Smooth muscle cell (in vitro differentiated cells): Measurements from ENCODE around the gene TTC33. TPM values are rescaled to one million over a fixed set of nuclear protein-coding genes. Genes with fewer than 3 reads are reported as not detected.

Experiments used
- DNase-seq: peaks from one replicate; lab custom pipeline; 2025; ENCODE audit not compliant: unreplicated experiment; lab: John Stamatoyannopoulos, UW
- H2AFZ ChIP-seq: fragments of 200-600 bp; sonication (generic); 2 replicates; pipeline ENCODE4 v1.6.0; 2016; ENCODE audit warnings: antibody characterized with exemption, low read depth, mild to moderate bottlenecking
- H3F3A ChIP-seq: fragments of 200-600 bp; sonication (generic); 2 replicates; pipeline ENCODE4 v1.6.0; 2017; ENCODE audit warnings: antibody characterized with exemption, low read depth
- H3K27ac ChIP-seq: fragments of 200-600 bp; sonication (generic); 2 replicates; pipeline ENCODE4 v1.5.1; 2016; ENCODE audit warnings: low read depth, mild to moderate bottlenecking
- H3K27me3 ChIP-seq: fragments of 200-600 bp; sonication (generic); 2 replicates; pipeline ENCODE4 v1.6.1; 2016; ENCODE audit warnings: low read depth, mild to moderate bottlenecking
- H3K36me3 ChIP-seq: fragments of 200-600 bp; sonication (generic); 2 replicates; pipeline ENCODE4 v1.5.1; 2016; ENCODE audit warnings: low read depth
- H3K4me1 ChIP-seq: fragments of 200-600 bp; sonication (generic); 2 replicates; pipeline ENCODE4 v1.5.1; 2016; ENCODE audit warnings: low read depth
- H3K4me2 ChIP-seq: fragments of 200-600 bp; sonication (generic); 2 replicates; pipeline ENCODE4 v1.6.0; 2016; ENCODE audit warnings: mild to moderate bottlenecking
- H3K4me3 ChIP-seq: fragments of 200-600 bp; sonication (generic); 2 replicates; pipeline ENCODE4 v1.5.1; 2016; ENCODE audit warnings: mild to moderate bottlenecking
- H3K79me2 ChIP-seq: fragments of 200-600 bp; sonication (generic); 2 replicates; pipeline ENCODE4 v1.6.0; 2016; ENCODE audit warnings: low read depth, mild to moderate bottlenecking
- H3K9ac ChIP-seq: fragments of 200-600 bp; sonication (generic); 2 replicates; pipeline ENCODE4 v1.6.0; 2016; ENCODE audit warnings: low read depth
- H3K9me3 ChIP-seq: fragments of 200-600 bp; sonication (generic); replicated peaks from 2 replicates; pipeline ENCODE4 v1.5.1; 2016; ENCODE audit warnings: low read depth
- H4K20me1 ChIP-seq: fragments of 200-600 bp; sonication (generic); 2 replicates; pipeline ENCODE4 v1.6.0; 2016; ENCODE audit warnings: low read depth
- WGBS: methylation state at CpG from one replicate; pipeline ENCODE4 v1.1.7; 2016; ENCODE audit warnings: low lambda C conversion rate; 5-methylcytosine and 5-hydroxymethylcytosine counted together
- polyA plus RNA-seq: library from polyadenylated mRNA; unstranded; fragments of >200 nt; fragmentation: Nextera tagmentation; extraction: Ambion mirVana; gene quantifications from 2 replicates; pipeline ENCODE4 v1.2.1, GENCODE V29; 2016
- total RNA-seq: library from RNA; depleted of rRNA; stranded (reverse); fragments of >200 nt; gene quantifications from 2 replicates; pipeline ENCODE4 v1.2.3, GENCODE V29; 2014
- TF ChIP-seq, protein P1 (sequence below): fragments of 200-600 bp; sonication (generic); IDR thresholded peaks from 2 replicates; pipeline ENCODE4 v1.5.1; 2017; ENCODE audit warnings: borderline replicate concordance, mild to moderate bottlenecking, antibody characterized with exemption; ENCODE audit not compliant: insufficient read depth, poor library complexity, severe bottlenecking

Gene TTC33
- total and polyA plus RNA-seq, 2 experiments from 2014 or later, result 13.1 to 22.1 TPM

DNA sequence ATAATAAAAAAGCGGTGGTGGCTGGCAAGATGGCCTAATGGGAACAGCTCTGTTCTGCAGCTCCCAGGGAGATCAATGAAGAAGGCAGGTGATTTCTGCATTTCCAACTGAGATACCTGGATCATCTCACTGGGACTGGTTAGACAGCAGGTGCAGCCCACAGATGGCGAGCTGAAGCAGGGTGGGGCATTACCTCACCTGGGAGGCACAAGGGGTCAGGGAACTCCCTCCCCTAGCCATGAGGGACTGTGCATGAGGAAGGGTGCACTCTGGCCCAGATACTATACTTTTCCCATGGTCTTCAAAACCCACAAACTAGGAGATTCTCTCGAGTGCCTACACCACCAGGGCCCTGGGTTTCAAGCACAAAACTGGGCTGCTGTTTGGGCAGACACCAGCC is 121.6 kb downstream of the TTC33 start:
- no peaks in the 10 kb centered on the region for H3K36me3 ChIP-seq
- TF ChIP-seq, protein P1, sequence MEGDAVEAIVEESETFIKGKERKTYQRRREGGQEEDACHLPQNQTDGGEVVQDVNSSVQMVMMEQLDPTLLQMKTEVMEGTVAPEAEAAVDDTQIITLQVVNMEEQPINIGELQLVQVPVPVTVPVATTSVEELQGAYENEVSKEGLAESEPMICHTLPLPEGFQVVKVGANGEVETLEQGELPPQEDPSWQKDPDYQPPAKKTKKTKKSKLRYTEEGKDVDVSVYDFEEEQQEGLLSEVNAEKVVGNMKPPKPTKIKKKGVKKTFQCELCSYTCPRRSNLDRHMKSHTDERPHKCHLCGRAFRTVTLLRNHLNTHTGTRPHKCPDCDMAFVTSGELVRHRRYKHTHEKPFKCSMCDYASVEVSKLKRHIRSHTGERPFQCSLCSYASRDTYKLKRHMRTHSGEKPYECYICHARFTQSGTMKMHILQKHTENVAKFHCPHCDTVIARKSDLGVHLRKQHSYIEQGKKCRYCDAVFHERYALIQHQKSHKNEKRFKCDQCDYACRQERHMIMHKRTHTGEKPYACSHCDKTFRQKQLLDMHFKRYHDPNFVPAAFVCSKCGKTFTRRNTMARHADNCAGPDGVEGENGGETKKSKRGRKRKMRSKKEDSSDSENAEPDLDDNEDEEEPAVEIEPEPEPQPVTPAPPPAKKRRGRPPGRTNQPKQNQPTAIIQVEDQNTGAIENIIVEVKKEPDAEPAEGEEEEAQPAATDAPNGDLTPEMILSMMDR, result no peak
- no peaks in the 10 kb centered on the region for H3K79me2 ChIP-seq
- H3K27ac ChIP-seq, result no peak overlapping the region
- WGBS, result 78% methylated on average over 3 of the region's 3 CpGs
- H3K4me1 ChIP-seq, result no peaks in the 10 kb centered on the region
- H3F3A ChIP-seq, result no peaks in the 10 kb centered on the region
- no peaks in the 10 kb centered on the region for H3K27me3 ChIP-seq
- no peak overlapping the region for H3K4me3 ChIP-seq
- no peaks in the 10 kb centered on the region for H3K9me3 ChIP-seq
- H2AFZ ChIP-seq, result no peak overlapping the region
- no peak overlapping the region for H3K4me2 ChIP-seq
- no peaks in the 10 kb centered on the region for H4K20me1 ChIP-seq
- DNase-seq, result no peak
- H3K9ac ChIP-seq, result no peak overlapping the region

DNA sequence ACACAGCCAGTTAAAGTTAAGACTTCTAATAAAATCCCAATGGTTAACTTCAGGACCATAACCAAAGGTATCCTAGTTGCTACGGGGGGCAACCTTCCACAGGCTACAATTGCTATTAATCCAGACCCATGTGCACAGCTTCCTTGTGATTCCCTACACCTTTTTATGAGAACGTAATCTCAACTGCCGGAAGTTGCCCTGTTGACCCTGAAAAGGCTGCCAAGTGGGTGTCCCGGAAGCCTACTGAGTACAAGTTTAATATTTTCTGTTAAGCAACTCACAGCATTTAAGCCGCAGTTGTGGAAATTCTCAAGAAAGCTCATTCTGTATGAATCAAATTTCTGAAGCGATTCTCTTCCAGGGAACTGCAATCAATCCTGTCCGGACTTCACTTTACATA is 124.5 kb downstream of the TTC33 start:
- no peak overlapping the region for H3K4me3 ChIP-seq
- no peaks in the 10 kb centered on the region for H3K27me3 ChIP-seq
- WGBS, result 87% methylated on average over 7 of the region's 7 CpGs
- H3K9ac ChIP-seq, result no peak overlapping the region
- no peak for DNase-seq
- no peak overlapping the region for H3K4me2 ChIP-seq
- no peaks in the 10 kb centered on the region for H3K4me1 ChIP-seq
- H3F3A ChIP-seq, result no peaks in the 10 kb centered on the region
- no peak overlapping the region for H2AFZ ChIP-seq
- TF ChIP-seq, protein P1, result no peak
- no peak overlapping the region for H3K27ac ChIP-seq
- H3K9me3 ChIP-seq, result no peaks in the 10 kb centered on the region
- no peaks in the 10 kb centered on the region for H3K36me3 ChIP-seq
- no peaks in the 10 kb centered on the region for H3K79me2 ChIP-seq
- H4K20me1 ChIP-seq, result no peaks in the 10 kb centered on the region

DNA sequence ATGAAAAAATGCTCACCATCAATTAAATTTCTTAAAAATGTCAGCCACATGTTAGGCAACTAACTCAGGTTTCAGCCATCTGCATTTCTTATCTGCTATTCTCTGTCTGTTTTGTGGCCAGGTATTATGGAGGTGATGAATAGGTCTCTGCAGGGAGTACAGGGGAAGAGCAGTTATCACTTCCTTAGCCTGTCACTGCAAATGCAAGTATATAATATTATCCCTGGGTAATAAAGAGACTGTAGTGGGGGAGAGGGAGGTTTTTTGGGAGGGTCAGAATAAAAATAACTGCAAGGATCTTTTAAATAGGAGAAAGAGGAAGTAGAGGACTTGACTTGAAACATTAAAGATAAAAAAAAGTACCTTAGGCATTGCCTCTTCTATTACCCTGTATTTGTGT is 125.6 kb downstream of the TTC33 start:
- Histone ChIP-seq H3K4me2 (no peak overlapping the region), H3K9ac (no peak overlapping the region), H3K79me2 (no peaks in the 10 kb centered on the region), H3K36me3 (no peaks in the 10 kb centered on the region), H2AFZ (no peak overlapping the region), H3K4me1 (no peaks in the 10 kb centered on the region), H3K27me3 (no peaks in the 10 kb centered on the region), H3K27ac (no peak overlapping the region), H3K4me3 (no peak overlapping the region), H3F3A (no peaks in the 10 kb centered on the region), H4K20me1 (no peaks in the 10 kb centered on the region), H3K9me3 (no peaks in the 10 kb centered on the region)
- TF ChIP-seq, protein P1, result no peak
- no peak for DNase-seq

DNA sequence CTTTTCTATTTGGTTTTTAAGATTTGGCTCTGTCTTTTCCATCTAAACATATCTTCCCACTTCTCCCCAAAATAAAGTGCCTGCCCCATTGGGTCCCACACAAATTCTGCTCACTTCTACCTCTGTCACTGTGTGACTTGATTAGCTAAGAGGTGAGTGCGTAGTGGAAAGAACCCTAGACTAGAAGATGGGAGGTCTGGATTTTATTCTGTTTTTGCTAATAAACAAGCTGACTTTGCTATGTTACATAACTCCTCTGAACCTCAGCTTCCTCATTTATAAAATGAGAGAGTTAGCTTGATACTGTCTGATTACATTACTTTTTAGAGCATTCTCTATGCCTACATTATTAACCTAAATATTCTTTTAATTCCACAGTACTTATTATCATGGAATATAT is 127.4 kb downstream of the TTC33 start:
- Histone ChIP-seq H3K36me3 (no peaks in the 10 kb centered on the region), H3K27ac (no peak overlapping the region), H3K4me2 (no peak overlapping the region), H4K20me1 (no peaks in the 10 kb centered on the region), H3K4me3 (no peak overlapping the region), H3F3A (no peaks in the 10 kb centered on the region), H3K9ac (no peak overlapping the region), H3K27me3 (no peaks in the 10 kb centered on the region), H2AFZ (no peak overlapping the region), H3K9me3 (no peaks in the 10 kb centered on the region), H3K79me2 (no peaks in the 10 kb centered on the region), H3K4me1 (no peaks in the 10 kb centered on the region)
- TF ChIP-seq, protein P1, result no peak
- 93% methylated on average over 1 of the region's 1 CpG for WGBS
- no peak for DNase-seq
